GM12878 (cell line): Measurements from ENCODE around the gene ARIH2. TPM values are rescaled to one million over a fixed set of nuclear protein-coding genes. Genes with fewer than 3 reads are reported as not detected.

Experiments used
- ATAC-seq: fragments of 200-7000 bp; cut with Tn5 transposase; 3 replicates; pipeline ENCODE4 v1.9.1; 2020; ENCODE audit warnings: mild to moderate bottlenecking, moderate library complexity
- BruUV-seq: library from RNA; stranded (reverse); fragments of 400-500 nt; replicated peaks from 2 replicates; lab custom pipeline; 2021; lab: Mats Ljungman, UMichigan
- CTCF ChIA-PET: fragments of 300-600 bp; sonication (Branson Sonifier 250); formaldehyde crosslinking; extraction: SDS; loops from one replicate; lab custom pipeline; 2021; ENCODE audit warnings: inconsistent platforms; lab: Yijun Ruan, JAX
- POLR2A ChIA-PET: fragments of 350-600 bp; formaldehyde crosslinking; extraction: SDS; loops from one replicate; lab custom pipeline; 2021; ENCODE audit warnings: inconsistent platforms; lab: Charles Lee
- RAD21 ChIA-PET: fragments of 300-600 bp; sonication (Branson Sonifier 250); formaldehyde crosslinking; loops from one replicate; lab custom pipeline; 2023; ENCODE audit warnings: antibody characterized with exemption; ENCODE audit not compliant: unreplicated experiment; lab: Charles Lee
- SMC1A ChIA-PET: fragments of 300-600 bp; sonication (Branson Sonifier 250); formaldehyde crosslinking; loops from one replicate; lab custom pipeline; 2023; ENCODE audit not compliant: unreplicated experiment, uncharacterized antibody; lab: Charles Lee
- DNase-seq: peaks from one replicate; pipeline ENCODE4 v3.0.0-alpha.2; 2011; ENCODE audit warnings: low read depth, low spot score
- FAIRE-seq: peaks from 3 replicates; lab custom pipeline; 2011; peaks lifted over from hg19 to GRCh38; lab: Jason Lieb, UNC
- H2AFZ ChIP-seq: 2 replicates; pipeline ENCODE4 v1.6.0; 2011; ENCODE audit warnings: low read depth, low read length, control low read depth; ENCODE audit not compliant: control insufficient read depth
- H3K27ac ChIP-seq: 2 replicates; pipeline ENCODE4 v1.5.1; 2011; ENCODE audit warnings: control low read depth; ENCODE audit not compliant: control insufficient read depth, insufficient read depth
- H3K27me3 ChIP-seq, 2 experiments: replicated peaks in 1 of 2; 2 replicates each; pipeline versions ENCODE4 v1.6.0 to v1.6.1; 2011; ENCODE audit warnings: low read length in 1 of 2; ENCODE audit not compliant: control insufficient read depth in 2 of 2, insufficient read depth in 2 of 2
- H3K36me3 ChIP-seq, 2 experiments: 2 replicates each; pipeline ENCODE4 v1.5.1; 2011; ENCODE audit warnings: low read length in 1 of 2; ENCODE audit not compliant: control insufficient read depth in 2 of 2, insufficient read depth in 2 of 2
- H3K4me1 ChIP-seq: 2 replicates; pipeline ENCODE4 v1.6.1; 2011; ENCODE audit warnings: mild to moderate bottlenecking, low read length, moderate library complexity, mixed read lengths; ENCODE audit not compliant: control insufficient read depth, insufficient read depth
- H3K4me2 ChIP-seq: 2 replicates; pipeline ENCODE4 v1.6.0; 2011; ENCODE audit warnings: control low read depth; ENCODE audit not compliant: control insufficient read depth, insufficient read depth
- H3K4me3 ChIP-seq: fragments of 200-600 bp; sonication (generic); 2 replicates; pipeline ENCODE4 v1.5.1; 2016
- H3K79me2 ChIP-seq: 2 replicates; pipeline ENCODE4 v1.6.0; 2011; ENCODE audit warnings: low read length; ENCODE audit not compliant: control insufficient read depth, insufficient read depth
- H3K9ac ChIP-seq: 2 replicates; pipeline ENCODE4 v1.8.0; 2011; ENCODE audit warnings: low read length, control low read depth, mixed read lengths; ENCODE audit not compliant: control insufficient read depth, insufficient read depth
- H3K9me3 ChIP-seq: replicated peaks from 3 replicates; pipeline ENCODE4 v1.5.1; 2011; ENCODE audit warnings: mild to moderate bottlenecking, low read length; ENCODE audit not compliant: control insufficient read depth, insufficient read depth
- H4K20me1 ChIP-seq: 2 replicates; pipeline ENCODE4 v1.6.0; 2011; ENCODE audit not compliant: control insufficient read depth, insufficient read depth
- HSF1 ChIP-seq: fragments of 150-350 bp; IDR thresholded peaks from 2 replicates; pipeline ENCODE4 v1.6.1; 2014; ENCODE audit warnings: mild to moderate bottlenecking, low read depth, low read length
- IKZF1 ChIP-seq: fragments of 450-650 bp; conservative IDR thresholded peaks from 2 replicates; pipeline ENCODE4 v1.6.1; 2017; ENCODE audit warnings: antibody characterized with exemption, mild to moderate bottlenecking
- MYB ChIP-seq: fragments of 150-350 bp; IDR thresholded peaks from 2 replicates; pipeline ENCODE4 v1.6.1; 2014; ENCODE audit warnings: mild to moderate bottlenecking, low read depth, low read length, borderline replicate concordance
- POU2F2 ChIP-seq: IDR thresholded peaks from 3 replicates; pipeline ENCODE4 v1.6.1; 2011; ENCODE audit warnings: low read depth, mild to moderate bottlenecking, low read length, borderline replicate concordance
- SREBF2 ChIP-seq: IDR thresholded peaks from 2 replicates; pipeline ENCODE4 v1.6.1; 2012; ENCODE audit warnings: mild to moderate bottlenecking, low read length
- YBX1 ChIP-seq: fragments of 450-650 bp; IDR thresholded peaks from 2 replicates; pipeline ENCODE4 v1.6.1; 2016; ENCODE audit warnings: antibody characterized with exemption
- ZZZ3 ChIP-seq: IDR thresholded peaks from 2 replicates; pipeline ENCODE4 v1.6.1; 2011; ENCODE audit warnings: low read depth; ENCODE audit not compliant: control insufficient read depth, insufficient read length
- WGBS: methylation state at CpG from one replicate; pipeline ENCODE4 v1.1.6; 2016; ENCODE audit warnings: low lambda C conversion rate; ENCODE audit not compliant: insufficient replicate concordance, insufficient coverage; ENCODE audit errors: missing lambda C conversion rate; 5-methylcytosine and 5-hydroxymethylcytosine counted together
- in situ Hi-C: fragments of 300-500 bp; cut with MboI; formaldehyde crosslinking; loops from 9 replicates; pipeline ENCODE4 v1.14.3; 2018; ENCODE audit warnings: mixed read lengths
- intact Hi-C: fragments of 100-400 bp; cut with micrococcal nuclease; formaldehyde crosslinking; loops from one replicate; pipeline ENCODE4 v1.14.2; 2022; ENCODE audit not compliant: unreplicated experiment
- polyA plus RNA-seq, 11 experiments: library from polyadenylated mRNA; depleted of rRNA in 4 of 11; unstranded in 6 of 11; stranded (reverse) in 5 of 11; fragments of >200 nt; fragmentation: Nextera tagmentation in 4 of 11; fragmentation: Illumina TruSeq in 1 of 11; extraction: Ambion mirVana in 4 of 11; extraction: Trizol in 1 of 11; gene quantifications; 1 replicate in 1 of 11; 2 replicates in 10 of 11; pipeline versions ENCODE4 v1.2.1 to v1.2.3, GENCODE V29; 2011 to 2016; ENCODE audit warnings: inconsistent platforms in 2 of 11, missing spikeins in 2 of 11, low read depth in 1 of 11
- total RNA-seq, 4 experiments: library from RNA; depleted of rRNA in 3 of 4; stranded (reverse); fragments of >200 nt in 3 of 4; fragmentation: Illumina TruSeq in 1 of 4; extraction: Trizol in 1 of 4; gene quantifications; 2 replicates each; pipeline versions ENCODE4 v1.2.1 to v1.2.3, GENCODE V29; 2013 to 2021
- TF ChIP-seq, protein P1 (sequence below): IDR thresholded peaks from 2 replicates; pipeline ENCODE4 v1.6.1; 2011; ENCODE audit warnings: borderline replicate concordance, low read depth, mild to moderate bottlenecking, moderate library complexity, mixed read lengths, low read length; ENCODE audit not compliant: insufficient read depth; ENCODE audit errors: extremely low read length
- TF ChIP-seq, protein P2 (sequence below): fragments of 150-350 bp; IDR thresholded peaks from 2 replicates; pipeline ENCODE4 v1.6.1; 2016; ENCODE audit warnings: low read depth, low read length

Gene ARIH2
- total and polyA plus RNA-seq, 10 of the 15 experiments (the other 5 are each of a cell fraction or from before 2014, with no cell fraction given): 18.7 to 74.7 (median 63.7) TPM

DNA sequence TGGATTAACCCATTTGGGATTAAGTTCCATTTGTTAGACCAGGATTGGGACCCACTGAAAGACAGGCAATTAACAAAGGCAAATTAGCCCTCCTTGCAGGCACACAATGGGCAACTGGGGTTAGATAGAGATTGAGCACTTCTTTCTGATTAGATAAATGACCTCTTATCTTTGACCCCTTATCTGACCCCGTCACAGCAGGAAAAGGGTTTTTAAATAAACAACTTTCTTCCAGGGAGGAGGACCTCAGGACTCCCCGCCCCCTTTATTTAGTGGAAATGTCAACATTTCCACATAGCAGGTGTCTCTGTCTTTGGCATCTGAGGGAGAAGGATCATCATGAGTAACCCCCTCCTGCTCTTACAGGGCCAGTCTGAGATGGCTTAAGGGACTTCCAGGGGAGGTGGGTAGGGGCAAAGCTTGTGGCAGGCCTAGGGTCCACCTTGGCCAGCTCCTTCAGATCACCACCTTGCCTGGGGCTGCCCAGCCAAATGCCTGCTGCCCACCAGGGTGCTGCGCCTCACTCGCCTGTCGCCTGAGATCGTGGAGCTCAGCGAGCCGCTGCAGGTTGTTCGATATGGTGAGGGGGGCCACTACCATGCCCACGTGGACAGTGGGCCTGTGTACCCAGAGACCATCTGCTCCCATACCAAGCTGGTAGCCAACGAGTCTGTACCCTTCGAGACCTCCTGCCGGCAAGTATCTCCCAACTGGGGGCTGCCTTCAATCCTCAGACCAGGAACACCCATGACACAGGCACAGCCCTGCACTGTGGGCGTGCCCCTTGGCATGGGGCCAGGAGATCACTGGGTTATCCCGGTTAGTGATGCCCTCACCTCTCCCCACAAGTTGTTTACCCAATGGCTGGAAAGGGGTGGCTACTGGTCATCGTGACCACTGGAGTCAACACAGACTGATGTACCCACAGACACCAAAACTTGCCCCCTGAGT lies 86.0 kb downstream of the ARIH2 start (continued):
- TF ChIP-seq ZZZ3 (no peak), HSF1 (no peak), YBX1 (no peak)

DNA sequence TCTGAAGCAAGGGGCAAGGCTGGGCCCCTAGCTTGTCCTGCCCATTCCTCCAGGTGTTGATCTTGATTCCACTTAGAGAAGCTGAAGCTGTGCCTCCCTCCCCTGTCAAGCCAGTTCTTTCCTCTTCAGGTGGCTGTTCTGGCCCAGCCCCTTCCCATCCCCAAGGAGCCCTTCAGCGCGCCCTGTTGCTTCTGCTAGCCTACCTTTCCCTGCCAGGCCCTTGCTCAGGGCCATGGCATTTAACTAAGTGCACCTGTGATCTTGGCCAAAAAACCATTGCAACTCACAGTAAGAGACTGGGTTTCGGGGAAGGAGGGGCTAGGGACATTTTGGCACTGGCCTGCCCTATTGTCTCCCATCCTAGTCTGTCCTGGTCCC lies 86.7 kb downstream of the ARIH2 start:
- intact Hi-C loops: no loop called here
- H3K9ac ChIP-seq: no peak overlapping the region
- no TSS peak for BruUV-seq

More for the DNA sequence above, 86.7 kb downstream of the ARIH2 start:
- POLR2A ChIA-PET: interaction anchor here (1.0 to 3.7 kb wide), 3 partner anchors 16 to 465 kb away, joined by 5 to 69 read pairs (median 8); partner anchors contain the start of genes DAG1, IMPDH2 and NDUFAF3
- ATAC-seq (no peak), DNase-seq (no peak), FAIRE-seq (no peak)
- in situ Hi-C loops: no loop called here
- Histone ChIP-seq H3K79me2 (peaks cover 27% of the 10 kb centered on the region), H3K4me1 (peaks cover 16% of the 10 kb centered on the region), H2AFZ (no peak overlapping the region), H3K4me3 (no peak overlapping the region), H4K20me1 (peaks cover 5% of the 10 kb centered on the region; the same call in 1 of the 2 replicates), H3K36me3 (no peaks in the 10 kb centered on the region), H3K4me2 (no peak overlapping the region), H3K27me3 (no peaks in the 10 kb centered on the region), H3K27ac (no peak overlapping the region), H3K9me3 (no peaks in the 10 kb centered on the region)
- SMC1A ChIA-PET: no interaction called here
- TF ChIP-seq MYB (no peak), SREBF2 (no peak), IKZF1 (no peak), POU2F2 (no peak)
- TF ChIP-seq, protein P1, sequence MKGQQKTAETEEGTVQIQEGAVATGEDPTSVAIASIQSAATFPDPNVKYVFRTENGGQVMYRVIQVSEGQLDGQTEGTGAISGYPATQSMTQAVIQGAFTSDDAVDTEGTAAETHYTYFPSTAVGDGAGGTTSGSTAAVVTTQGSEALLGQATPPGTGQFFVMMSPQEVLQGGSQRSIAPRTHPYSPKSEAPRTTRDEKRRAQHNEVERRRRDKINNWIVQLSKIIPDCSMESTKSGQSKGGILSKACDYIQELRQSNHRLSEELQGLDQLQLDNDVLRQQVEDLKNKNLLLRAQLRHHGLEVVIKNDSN: no peak
- TF ChIP-seq, protein P2, sequence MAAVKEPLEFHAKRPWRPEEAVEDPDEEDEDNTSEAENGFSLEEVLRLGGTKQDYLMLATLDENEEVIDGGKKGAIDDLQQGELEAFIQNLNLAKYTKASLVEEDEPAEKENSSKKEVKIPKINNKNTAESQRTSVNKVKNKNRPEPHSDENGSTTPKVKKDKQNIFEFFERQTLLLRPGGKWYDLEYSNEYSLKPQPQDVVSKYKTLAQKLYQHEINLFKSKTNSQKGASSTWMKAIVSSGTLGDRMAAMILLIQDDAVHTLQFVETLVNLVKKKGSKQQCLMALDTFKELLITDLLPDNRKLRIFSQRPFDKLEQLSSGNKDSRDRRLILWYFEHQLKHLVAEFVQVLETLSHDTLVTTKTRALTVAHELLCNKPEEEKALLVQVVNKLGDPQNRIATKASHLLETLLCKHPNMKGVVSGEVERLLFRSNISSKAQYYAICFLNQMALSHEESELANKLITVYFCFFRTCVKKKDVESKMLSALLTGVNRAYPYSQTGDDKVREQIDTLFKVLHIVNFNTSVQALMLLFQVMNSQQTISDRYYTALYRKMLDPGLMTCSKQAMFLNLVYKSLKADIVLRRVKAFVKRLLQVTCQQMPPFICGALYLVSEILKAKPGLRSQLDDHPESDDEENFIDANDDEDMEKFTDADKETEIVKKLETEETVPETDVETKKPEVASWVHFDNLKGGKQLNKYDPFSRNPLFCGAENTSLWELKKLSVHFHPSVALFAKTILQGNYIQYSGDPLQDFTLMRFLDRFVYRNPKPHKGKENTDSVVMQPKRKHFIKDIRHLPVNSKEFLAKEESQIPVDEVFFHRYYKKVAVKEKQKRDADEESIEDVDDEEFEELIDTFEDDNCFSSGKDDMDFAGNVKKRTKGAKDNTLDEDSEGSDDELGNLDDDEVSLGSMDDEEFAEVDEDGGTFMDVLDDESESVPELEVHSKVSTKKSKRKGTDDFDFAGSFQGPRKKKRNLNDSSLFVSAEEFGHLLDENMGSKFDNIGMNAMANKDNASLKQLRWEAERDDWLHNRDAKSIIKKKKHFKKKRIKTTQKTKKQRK: no peak
- WGBS: 95% methylated on average over 3 of the region's 3 CpGs
- RAD21 ChIA-PET: interaction anchor here (1.1 kb wide), 1 partner anchor 16 kb away, joined by 3 read pairs; no protein-coding TSS in a partner anchor
- CTCF ChIA-PET: interaction anchor here (5.5 kb wide), 1 partner anchor 16 kb away, joined by 123 read pairs; the partner anchor contains the start of gene P4HTM
